ENCODE data around the gene VTI1A.

The VTI1A gene

DNA sequence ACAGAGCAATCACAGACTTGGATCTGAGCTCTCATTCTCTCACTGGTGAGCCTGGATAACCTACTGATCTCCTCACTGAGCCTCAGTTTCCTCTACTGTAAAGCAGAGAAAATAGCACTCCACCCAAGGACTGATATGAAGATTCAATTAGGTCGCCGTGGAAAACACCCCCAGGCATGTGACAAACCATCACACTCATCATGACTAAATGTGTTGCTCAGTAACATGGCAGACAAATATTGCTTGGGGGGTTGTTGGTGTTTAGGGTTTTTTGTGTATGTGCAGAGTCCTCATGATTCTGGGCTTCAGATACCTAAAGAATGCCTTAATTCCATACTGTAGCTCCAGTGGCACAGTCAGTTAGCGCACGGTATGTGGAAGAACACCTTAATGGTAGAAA, 380.9 kb downstream of the VTI1A start:
- DNase-seq (ENCODE audit: low spot score): no peak

DNA sequence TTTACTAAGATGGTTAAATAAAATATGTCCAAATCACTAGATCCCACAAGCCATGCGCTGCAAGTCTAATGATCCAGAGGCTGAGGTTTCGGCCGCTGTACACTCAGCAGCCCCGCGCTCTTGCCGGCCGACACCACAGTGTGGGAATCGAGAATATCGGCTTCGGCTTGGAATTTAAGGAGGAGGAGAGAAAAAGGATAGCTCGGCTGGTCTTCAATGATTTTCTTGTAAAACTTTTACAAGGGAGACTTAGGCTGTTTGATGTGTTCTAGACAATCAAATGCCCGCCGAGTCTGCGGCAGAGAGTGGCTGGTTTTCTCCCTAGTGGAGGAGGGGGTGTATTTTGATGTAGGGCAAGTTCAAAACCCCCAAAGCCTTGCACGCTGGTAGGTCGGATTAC, 384.8 kb downstream of the VTI1A start:
- no peak for DNase-seq (ENCODE audit: low spot score)

- no peak for DNase-seq (ENCODE audit: low spot score)
Measured at GRCh38 chr10:112832361-112832878, 385.4 kb downstream of the VTI1A start.

DNA sequence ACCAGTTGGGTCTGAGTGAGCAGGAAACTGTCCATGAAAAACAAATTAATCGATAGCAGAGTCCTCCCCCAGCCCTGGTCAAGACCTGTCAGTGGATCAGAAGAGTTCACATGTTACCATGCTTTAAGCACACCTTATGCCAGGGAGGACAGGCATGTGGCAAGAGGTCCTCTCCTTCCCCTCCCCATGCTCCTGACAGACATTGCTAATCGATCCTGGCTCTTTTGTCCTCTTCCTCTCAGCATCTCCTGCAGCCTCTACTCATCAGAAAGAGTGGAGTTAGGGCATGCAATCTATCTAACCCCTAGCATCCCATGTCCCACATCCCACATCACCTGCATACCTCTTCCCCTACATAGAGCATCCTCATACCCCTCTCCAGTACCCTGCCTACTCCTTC, 385.9 kb downstream of the VTI1A start:
- DNase-seq (ENCODE audit: low spot score): no peak

DNA sequence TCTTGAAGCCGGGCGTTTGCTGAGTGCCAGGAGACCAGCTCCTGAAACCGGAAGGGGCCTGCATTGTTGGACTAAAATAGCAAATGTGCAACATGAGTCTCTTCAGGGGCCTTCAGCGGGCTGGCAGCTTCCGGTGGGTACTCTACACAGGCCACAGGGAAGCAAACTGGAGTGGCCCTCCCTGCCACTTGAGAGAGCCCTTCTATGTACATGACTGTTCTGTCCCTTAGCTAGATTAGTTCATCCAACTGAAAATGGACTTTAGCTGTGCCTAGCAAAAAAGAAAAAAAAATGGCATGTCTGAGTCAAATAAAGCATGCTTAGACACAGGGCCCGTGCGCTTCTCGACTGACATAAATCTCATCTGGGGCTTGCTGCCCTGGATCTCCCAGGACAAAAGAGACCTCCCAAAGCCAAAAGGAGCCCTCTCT, 387.8 kb downstream of the VTI1A start:
- DNase-seq (ENCODE audit: low spot score): no peak

GRCh38 chr10:112835217-112835715, 388.3 kb downstream of the VTI1A start:
- no peak for DNase-seq (ENCODE audit: low spot score)

DNA sequence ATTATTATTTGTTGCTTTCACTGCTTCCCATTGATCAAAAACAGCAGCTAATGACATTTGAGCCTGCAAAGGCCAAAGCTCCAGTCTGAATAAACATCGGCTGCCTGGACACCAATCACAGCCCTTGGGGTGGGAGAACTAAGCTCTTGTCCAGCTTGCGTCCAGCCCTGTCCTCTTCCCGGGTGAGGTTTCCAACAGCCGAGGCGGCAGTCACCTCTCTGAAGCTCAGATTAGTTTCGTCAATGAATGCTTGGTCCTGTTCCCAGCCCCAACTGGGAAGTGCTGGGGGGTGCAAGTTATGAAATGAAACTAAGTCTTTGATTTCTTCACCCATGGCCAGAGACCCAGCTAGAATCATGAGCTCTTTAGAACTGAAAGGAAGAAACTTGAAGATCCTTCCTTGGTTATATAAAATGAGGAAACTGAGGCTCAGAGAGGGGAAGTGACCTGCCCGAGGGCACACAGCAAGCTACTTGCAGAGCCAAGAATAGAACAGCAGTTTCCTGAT, 389.0 kb downstream of the VTI1A start:
- no peak for DNase-seq (ENCODE audit: low spot score)

- peak; percentile 14 for DNase-seq (ENCODE audit: low spot score)
Measured at GRCh38 chr10:112838784-112839481, 391.9 kb downstream of the VTI1A start.

DNA sequence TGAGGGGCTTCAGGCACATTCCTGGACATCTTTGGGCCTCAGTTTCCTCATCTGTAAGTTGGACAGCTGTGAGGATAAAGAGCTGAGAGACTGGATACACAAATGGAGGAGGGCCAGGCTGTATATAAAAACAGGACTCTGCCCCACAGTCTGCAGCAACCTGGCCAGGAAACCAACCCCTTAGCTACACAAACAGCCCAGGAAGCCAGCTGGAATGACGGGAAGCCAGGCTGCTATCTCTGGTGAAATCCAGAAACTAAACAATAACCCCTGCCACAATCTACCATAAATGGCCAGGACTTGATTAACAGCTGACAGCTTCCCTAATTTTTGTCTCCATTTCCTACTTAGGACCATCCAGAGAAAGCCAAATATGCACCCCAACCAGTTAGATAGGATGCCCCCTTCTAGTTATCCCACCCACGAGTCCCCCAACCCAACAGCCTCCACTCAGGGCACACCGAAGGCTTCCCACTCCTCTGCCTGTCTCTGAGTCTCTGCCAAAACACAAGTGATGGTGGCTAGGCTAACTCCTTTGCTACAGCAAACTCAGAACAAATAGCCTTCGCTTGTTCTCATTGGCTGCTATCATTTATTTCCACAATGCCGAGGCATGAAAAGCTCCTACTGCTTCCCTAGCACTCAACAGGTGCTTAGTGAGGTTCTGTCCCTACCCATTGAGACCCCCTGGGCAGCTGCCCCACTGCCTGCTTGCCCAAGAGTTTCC, 393.1 kb downstream of the VTI1A start:
- DNase-seq (ENCODE audit: low spot score): no peak

DNA sequence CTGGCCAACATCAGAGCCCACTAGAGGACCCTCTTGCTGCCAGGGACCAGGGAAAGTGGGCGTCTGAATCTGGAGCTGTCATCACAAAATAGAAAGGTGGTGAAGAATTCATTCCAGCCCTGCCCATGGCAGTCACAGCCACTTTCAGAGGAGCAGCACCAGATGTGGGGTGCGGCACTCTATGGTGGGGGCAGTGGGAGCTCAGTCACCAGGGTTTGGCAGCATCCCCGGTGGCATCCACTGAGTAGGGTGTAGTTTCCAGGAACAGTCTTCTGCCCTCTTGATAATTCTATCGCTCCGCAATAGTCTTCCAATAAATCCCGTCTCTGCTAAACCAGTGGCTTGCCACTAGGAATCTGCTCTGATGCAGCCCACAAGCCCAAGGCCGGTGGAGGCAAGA, 394.5 kb downstream of the VTI1A start:
- DNase-seq (ENCODE audit: low spot score): no peak

- peak; percentile 70 for DNase-seq (ENCODE audit: low spot score)
Measured at GRCh38 chr10:112842832-112843360, 395.9 kb downstream of the VTI1A start.

DNA sequence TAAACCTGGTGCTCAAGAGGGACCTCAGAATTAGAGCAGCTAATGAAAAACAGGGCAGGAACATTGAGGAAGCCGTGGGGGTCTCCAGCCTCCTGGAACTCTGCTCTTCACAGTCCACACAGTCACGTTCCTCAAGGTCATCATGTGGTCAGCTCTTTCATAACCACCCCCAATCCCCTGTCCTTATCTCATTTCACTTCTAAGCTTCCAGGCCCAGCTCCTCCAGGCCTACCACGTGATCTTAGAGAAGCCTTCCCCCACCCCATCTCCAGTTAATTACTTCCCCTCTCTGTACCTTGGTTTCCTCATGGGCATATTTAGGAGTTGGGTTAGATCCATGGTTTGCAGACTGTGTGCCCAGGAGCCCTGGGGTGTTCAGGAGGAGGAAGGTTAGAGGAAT, 396.6 kb downstream of the VTI1A start:
- DNase-seq (ENCODE audit: low spot score): peak; percentile 19

- DNase-seq (ENCODE audit: low spot score): no peak
Measured at GRCh38 chr10:112844681-112845544, 397.9 kb downstream of the VTI1A start.

DNA sequence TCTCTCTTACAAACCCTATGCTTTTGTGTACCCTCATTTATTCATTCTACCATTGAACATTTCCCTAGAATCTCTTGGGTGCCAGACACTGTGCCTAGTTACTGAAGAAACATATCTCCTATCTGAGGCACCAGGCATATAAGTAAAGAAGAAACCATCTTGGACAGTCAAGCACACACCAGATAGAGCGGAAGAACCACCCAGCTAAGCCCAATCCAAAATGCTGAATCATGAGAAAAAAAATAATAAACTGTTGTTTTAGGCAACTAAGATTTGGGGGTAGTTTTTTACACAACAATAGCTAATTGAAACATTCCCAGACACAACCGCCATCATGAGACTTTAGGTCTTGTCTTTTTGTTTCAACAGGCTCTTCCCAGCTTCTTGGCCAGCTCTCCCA, 400.8 kb downstream of the VTI1A start:
- no peak for DNase-seq (ENCODE audit: low spot score)

DNA sequence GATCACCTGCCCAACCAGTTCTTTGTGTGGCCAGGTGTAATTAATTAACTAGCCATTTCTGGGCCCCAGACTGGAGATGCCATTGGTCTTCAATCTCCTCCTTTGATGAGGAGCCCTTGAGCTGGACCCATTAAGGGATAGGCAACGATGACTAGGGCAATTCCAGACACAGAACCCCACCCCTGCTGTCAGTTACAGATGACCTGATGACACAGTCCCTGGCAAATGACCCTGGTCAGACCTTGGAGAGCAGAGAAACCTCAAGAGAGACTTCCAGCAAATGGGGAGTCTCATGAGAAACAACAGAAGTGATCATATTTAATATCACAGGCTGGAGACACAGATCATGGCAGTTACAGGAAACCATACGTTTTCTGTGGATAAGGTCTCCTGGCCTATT, 401.2 kb downstream of the VTI1A start:
- DNase-seq (ENCODE audit: low spot score): no peak

DNA sequence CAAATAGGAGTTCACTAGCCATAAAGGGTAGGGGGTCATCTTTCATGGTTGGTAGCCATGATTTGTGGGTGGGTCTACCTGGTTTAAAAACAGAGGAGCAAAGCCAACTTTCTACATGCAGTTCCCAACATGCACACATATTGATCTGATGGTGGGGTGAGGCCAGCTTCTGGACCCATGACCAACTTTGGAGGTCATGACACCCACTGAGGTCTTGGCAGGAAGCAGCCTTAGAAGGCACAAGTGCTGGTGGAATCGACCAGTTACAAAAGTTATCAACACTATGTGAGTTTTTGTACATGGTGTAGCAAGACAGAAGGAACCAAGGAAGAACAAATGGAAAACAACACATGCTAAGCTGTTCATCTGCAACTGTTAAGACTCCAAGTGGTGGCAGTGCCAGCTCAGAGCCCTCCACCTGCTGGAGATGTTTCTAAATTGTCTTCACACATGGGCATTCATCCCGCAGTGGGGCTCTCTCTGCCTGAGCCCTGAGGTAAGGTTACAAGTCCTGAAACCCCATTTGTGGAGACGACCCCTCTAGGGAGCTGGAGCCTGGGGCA, 401.9 kb downstream of the VTI1A start:
- DNase-seq (ENCODE audit: low spot score): no peak

DNA sequence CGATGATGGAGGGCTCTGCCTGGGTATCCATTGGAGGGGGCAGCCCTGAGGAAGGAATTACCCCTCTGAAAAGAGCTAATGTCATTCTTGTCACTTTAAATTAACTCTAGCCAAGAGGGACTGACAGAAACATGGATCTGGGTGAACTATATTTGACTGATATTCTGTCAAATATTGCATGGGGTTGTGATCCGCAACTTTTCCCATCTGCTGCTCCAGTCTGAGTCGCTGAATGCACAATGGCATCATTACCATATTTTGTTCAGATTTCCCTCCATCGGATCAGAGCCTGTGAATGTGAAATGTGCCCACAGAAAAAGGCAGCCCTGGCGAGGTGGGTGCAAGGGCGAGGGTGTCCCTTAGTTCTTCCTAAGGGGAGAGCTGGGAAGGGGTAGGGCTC, 402.5 kb downstream of the VTI1A start:
- DNase-seq (ENCODE audit: low spot score): no peak

DNA sequence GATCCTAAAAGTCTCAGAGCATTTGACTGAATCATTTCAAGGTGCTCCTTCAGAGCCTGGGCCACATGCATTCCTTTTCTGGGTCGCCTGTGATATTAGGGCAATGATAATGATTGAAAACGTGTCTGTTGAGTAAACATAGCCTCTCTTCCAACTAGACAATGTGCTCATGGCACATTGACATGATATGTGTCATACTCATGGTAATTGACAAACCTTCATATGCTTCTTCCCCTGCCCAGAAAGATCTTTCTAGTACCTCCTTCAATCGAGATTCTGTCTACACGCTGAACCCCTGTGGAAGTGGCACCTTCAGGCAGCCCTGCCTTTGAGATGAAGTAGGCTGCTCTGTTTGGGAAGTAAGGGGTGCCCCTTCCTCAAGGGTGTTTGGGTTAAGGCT, 404.2 kb downstream of the VTI1A start:
- DNase-seq (ENCODE audit: low spot score): no peak

- no peak for DNase-seq (ENCODE audit: low spot score)
Measured at GRCh38 chr10:112851588-112852211, 404.7 kb downstream of the VTI1A start.

- DNase-seq (ENCODE audit: low spot score): no peak
Measured at GRCh38 chr10:112852306-112852705, 405.3 kb downstream of the VTI1A start.

GRCh38 chr10:112855134-112855533, 408.1 kb downstream of the VTI1A start:
- DNase-seq (ENCODE audit: low spot score): no peak
